ENCODE measurements around the gene CAMK2A. TPM values are rescaled to one million over a fixed set of nuclear protein-coding genes. Genes with fewer than 3 reads are reported as not detected.

CAMK2A gene
- total RNA-seq, 1 experiment from 2014 or later = not detected

DNA sequence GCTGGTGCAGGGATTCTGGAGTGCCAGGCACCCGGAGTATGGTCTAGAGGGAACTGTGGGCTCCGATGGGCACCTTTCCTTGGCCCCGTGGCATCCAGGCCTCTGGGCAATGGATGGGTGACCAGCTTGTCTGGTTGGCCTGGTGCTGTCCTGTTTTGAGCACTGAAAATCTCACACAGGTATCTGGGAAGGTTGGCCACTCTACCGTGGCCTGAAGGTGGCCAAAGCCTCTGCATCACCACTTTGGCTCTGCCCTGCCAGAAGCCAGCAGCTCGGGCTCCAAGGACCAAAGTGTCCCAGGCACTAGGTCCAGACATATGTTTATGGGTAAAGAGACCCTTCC, 70.9 kb downstream of the CAMK2A start:
- Mint-ChIP-seq H3K27me3 (ENCODE audit: unreplicated experiment) (peaks cover 31% of the 10 kb centered on the region), H3K36me3 (ENCODE audit: insufficient read depth, unreplicated experiment) (no peaks in the 10 kb centered on the region), H3K4me1 (ENCODE audit: low read depth, unreplicated experiment) (peaks cover 7% of the 10 kb centered on the region), H3K4me3 (ENCODE audit: low read depth, unreplicated experiment) (no peak overlapping the region), H3K27ac (ENCODE audit: unreplicated experiment) (no peak overlapping the region), H3K9me3 (ENCODE audit: low read depth, unreplicated experiment) (no peaks in the 10 kb centered on the region)
- no TSS peak for BruUV-seq (replicated peaks)
- no peak for DNase-seq
- intact Hi-C loops (cut with micrococcal nuclease; ENCODE audit: unreplicated experiment) = loop anchor here (1.0 to 10.0 kb wide), 5 partner anchors 57 to 581 kb away; no protein-coding TSS in a partner anchor
- TF ChIP-seq, protein P1, sequence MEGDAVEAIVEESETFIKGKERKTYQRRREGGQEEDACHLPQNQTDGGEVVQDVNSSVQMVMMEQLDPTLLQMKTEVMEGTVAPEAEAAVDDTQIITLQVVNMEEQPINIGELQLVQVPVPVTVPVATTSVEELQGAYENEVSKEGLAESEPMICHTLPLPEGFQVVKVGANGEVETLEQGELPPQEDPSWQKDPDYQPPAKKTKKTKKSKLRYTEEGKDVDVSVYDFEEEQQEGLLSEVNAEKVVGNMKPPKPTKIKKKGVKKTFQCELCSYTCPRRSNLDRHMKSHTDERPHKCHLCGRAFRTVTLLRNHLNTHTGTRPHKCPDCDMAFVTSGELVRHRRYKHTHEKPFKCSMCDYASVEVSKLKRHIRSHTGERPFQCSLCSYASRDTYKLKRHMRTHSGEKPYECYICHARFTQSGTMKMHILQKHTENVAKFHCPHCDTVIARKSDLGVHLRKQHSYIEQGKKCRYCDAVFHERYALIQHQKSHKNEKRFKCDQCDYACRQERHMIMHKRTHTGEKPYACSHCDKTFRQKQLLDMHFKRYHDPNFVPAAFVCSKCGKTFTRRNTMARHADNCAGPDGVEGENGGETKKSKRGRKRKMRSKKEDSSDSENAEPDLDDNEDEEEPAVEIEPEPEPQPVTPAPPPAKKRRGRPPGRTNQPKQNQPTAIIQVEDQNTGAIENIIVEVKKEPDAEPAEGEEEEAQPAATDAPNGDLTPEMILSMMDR (IDR thresholded peaks at IDR 0.05; ENCODE audit: unreplicated experiment) = no peak
- CTCF ChIA-PET = interaction anchor here (0.6 to 2.1 kb wide), 6 partner anchors 12 to 218 kb away, joined by 3 to 7 read pairs (median 4); partner anchors contain the start of genes HMGXB3 and TIGD6

DNA sequence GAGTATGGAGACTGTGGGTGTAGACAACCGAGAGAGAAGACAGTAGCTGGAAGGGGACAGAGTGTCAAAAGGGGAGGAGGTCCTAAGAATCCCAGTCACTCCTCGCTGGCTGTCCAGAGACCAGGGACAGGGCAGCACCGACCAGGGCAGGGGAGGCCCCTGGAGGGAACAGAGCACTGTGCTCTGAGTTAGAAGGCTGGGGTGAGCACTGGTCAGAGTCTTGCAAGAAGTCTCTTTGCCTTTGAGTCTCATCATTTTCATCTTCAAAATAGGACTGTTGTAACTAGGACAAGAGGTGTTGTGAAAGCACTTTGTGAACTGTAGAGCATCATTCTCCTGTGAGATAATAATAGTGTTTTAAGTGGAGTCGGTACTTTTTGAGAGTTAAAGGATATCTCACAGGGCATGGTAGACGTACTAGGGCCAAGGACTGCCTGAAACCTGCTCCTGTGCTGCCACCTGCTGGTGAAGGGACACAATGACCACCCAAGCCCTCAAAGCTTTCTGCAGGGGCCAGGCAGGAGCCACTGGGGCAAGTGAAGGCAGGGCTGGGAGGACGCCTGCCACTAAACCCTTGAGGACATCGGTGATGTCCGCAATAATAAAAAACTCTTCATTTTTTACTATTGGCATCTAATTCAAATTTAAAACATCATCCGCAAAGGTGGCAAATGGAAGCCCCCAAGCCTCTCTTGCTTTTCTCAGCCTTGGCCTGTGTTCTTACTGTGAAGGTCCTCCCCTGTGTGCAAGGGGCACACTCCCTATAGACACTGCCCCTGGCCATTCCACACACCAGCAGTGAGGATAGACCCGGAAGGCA, 71.5 kb downstream of the CAMK2A start:
- DNase-seq = peak; percentile 91
- H3K4me1 Mint-ChIP-seq (ENCODE audit: low read depth, unreplicated experiment) = peaks cover 7% of the 10 kb centered on the region
- TF ChIP-seq, protein P1 (IDR thresholded peaks at IDR 0.05; ENCODE audit: unreplicated experiment) = peak; percentile 88
- H3K4me3 Mint-ChIP-seq (ENCODE audit: low read depth, unreplicated experiment) = no peak overlapping the region
- no peak overlapping the region for H3K27ac Mint-ChIP-seq (ENCODE audit: unreplicated experiment)
- H3K9me3 Mint-ChIP-seq (ENCODE audit: low read depth, unreplicated experiment) = no peaks in the 10 kb centered on the region
- no peaks in the 10 kb centered on the region for H3K36me3 Mint-ChIP-seq (ENCODE audit: insufficient read depth, unreplicated experiment)
- CTCF ChIA-PET = interaction anchor here (0.7 to 2.1 kb wide), 5 partner anchors 13 to 218 kb away, joined by 3 to 7 read pairs (median 3); partner anchors contain the start of genes HMGXB3 and TIGD6
- H3K27me3 Mint-ChIP-seq (ENCODE audit: unreplicated experiment) = peaks cover 26% of the 10 kb centered on the region
- no TSS peak for BruUV-seq (replicated peaks)
- intact Hi-C loops (cut with micrococcal nuclease; ENCODE audit: unreplicated experiment) = loop anchor here (1.0 to 10.0 kb wide), 5 partner anchors 57 to 581 kb away; no protein-coding TSS in a partner anchor

DNA sequence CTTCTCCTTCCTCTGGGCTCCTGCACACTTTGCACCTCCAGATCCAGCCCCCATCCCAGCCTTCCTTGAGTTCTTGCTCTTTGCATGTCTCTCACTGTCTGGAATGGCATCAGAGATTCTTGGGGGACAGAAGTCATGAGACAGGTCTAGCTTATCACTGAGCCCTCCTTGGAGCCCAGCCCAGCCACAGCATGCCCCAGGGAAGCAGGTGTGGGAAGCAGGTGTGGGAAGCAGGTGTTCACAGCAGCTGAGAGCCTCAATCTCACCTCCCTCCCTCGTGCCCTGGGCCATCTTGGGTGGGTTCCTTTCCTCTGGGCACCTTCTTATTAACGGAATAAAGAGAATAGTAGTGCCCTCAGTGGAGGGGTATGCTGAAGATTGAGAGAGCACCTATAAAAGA, 72.5 kb downstream of the CAMK2A start:
- Mint-ChIP-seq H3K9me3 (ENCODE audit: low read depth, unreplicated experiment) (no peaks in the 10 kb centered on the region), H3K27me3 (ENCODE audit: unreplicated experiment) (peaks cover 15% of the 10 kb centered on the region), H3K4me1 (ENCODE audit: low read depth, unreplicated experiment) (peaks cover 7% of the 10 kb centered on the region), H3K27ac (ENCODE audit: unreplicated experiment) (no peak overlapping the region), H3K4me3 (ENCODE audit: low read depth, unreplicated experiment) (no peak overlapping the region), H3K36me3 (ENCODE audit: insufficient read depth, unreplicated experiment) (no peaks in the 10 kb centered on the region)
- intact Hi-C loops (cut with micrococcal nuclease; ENCODE audit: unreplicated experiment) = loop anchor here (5.0 to 10.0 kb wide), 2 partner anchors 382 to 580 kb away; no protein-coding TSS in a partner anchor
- TF ChIP-seq, protein P1 (IDR thresholded peaks at IDR 0.05; ENCODE audit: unreplicated experiment) = no peak
- DNase-seq = no peak
- BruUV-seq (replicated peaks) = no TSS peak
- CTCF ChIA-PET = no interaction called here

DNA sequence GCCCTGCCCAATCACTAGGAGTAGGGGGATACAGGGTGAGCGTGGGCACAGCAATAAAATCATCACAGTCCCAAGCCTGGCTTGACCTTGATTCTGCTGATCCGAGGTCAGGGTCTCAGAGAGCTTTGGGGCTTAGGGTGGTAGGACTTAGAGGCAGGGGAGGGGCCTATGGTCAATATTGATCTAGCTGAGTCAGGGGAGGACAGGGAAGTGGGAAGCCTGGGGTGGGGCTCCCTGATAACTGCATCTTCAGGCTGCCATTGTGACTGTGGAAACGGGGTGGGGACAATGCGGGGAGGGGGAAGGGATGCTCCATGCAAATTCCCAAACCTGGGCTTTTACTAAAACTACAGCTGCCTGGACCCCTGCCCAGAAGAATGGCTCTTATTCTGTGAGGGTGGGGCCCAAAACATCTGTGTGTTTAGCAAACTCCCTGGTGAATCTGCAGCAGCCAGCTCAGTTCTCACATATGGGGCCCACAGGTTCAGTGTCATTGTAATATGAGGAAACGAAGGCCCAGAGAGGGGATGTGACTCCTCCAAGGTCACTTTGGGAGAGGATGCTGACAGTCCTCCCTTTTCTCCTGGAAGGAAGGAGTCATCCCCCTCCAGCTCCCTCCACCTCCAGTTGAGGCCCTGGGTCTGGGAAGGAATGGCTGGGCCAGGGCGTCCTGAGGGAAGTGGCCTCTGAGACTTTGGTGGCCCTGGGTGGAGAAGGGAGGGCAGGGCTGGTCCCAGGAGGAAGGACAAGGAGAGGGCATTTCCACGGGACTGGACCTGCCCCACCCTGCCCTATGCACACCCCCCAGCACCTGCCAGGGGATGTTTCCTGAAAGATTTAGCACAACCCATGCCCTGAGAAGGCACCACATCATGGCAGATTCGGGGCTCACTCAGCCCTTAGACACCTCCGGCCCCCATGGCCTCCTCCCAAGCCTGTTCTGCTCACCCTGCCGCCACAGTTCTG, 73.3 kb downstream of the CAMK2A start:
- BruUV-seq (replicated peaks) = no TSS peak
- no peaks in the 10 kb centered on the region for H3K9me3 Mint-ChIP-seq (ENCODE audit: low read depth, unreplicated experiment)
- peaks cover 7% of the 10 kb centered on the region for H3K27me3 Mint-ChIP-seq (ENCODE audit: unreplicated experiment)
- no peak overlapping the region for H3K27ac Mint-ChIP-seq (ENCODE audit: unreplicated experiment)
- peaks cover 7% of the 10 kb centered on the region for H3K4me1 Mint-ChIP-seq (ENCODE audit: low read depth, unreplicated experiment)
- H3K4me3 Mint-ChIP-seq (ENCODE audit: low read depth, unreplicated experiment) = no peak overlapping the region
- H3K36me3 Mint-ChIP-seq (ENCODE audit: insufficient read depth, unreplicated experiment) = no peaks in the 10 kb centered on the region
- TF ChIP-seq, protein P1 (IDR thresholded peaks at IDR 0.05; ENCODE audit: unreplicated experiment) = no peak
- CTCF ChIA-PET = interaction anchor here (1.3 to 1.5 kb wide), 2 partner anchors 54 to 86 kb away, joined by 4 to 7 read pairs; partner anchors contain the start of gene ARSI
- intact Hi-C loops (cut with micrococcal nuclease; ENCODE audit: unreplicated experiment) = loop anchor here (5.0 to 10.0 kb wide), 2 partner anchors 381 to 579 kb away; no protein-coding TSS in a partner anchor
- peak; percentile 31 for DNase-seq
